H9 (cell line): Measurements from ENCODE around the gene ALPG. TPM values are rescaled to one million over a fixed set of nuclear protein-coding genes. Genes with fewer than 3 reads are reported as not detected.
"Not testable (repeated sequence)": the region's sequence is repeated elsewhere in the genome, so short reads cannot be mapped to it uniquely, and the experiment has no call there.

Experiments used
- DNase-seq: peaks from one replicate; pipeline ENCODE4 v3.0.0-alpha.2; 2017
- H2AFZ ChIP-seq: one replicate; pipeline ENCODE4 v1.6.1; 2013; ENCODE audit warnings: mild to moderate bottlenecking, low read length, control low read depth, moderate library complexity
- H2AK5ac ChIP-seq: 2 replicates; pipeline ENCODE4 v1.6.1; 2013; ENCODE audit warnings: low read length, control low read depth, mixed read lengths; ENCODE audit not compliant: insufficient read length
- H2BK120ac ChIP-seq: one replicate; pipeline ENCODE4 v1.6.1; 2013; ENCODE audit warnings: low read depth, mild to moderate bottlenecking, low read length, control low read depth, inconsistent platforms; ENCODE audit not compliant: poor library complexity, severe bottlenecking
- H2BK12ac ChIP-seq: 2 replicates; pipeline ENCODE4 v1.6.1; 2013; ENCODE audit warnings: low read length, control low read depth, mixed read lengths, low read depth; ENCODE audit not compliant: insufficient read length
- H2BK15ac ChIP-seq: 2 replicates; pipeline ENCODE4 v1.6.1; 2013; ENCODE audit warnings: low read depth, low read length, control low read depth
- H2BK20ac ChIP-seq: one replicate; pipeline ENCODE4 v1.6.1; 2013; ENCODE audit warnings: low read depth, mild to moderate bottlenecking, low read length, control low read depth, inconsistent platforms; ENCODE audit not compliant: poor library complexity, severe bottlenecking
- H2BK5ac ChIP-seq: 2 replicates; pipeline ENCODE4 v1.6.1; 2013; ENCODE audit warnings: low read length, control low read depth, mixed read lengths; ENCODE audit not compliant: insufficient read length
- H3K14ac ChIP-seq: 2 replicates; pipeline ENCODE4 v1.6.1; 2013; ENCODE audit warnings: low read length, control low read depth; ENCODE audit not compliant: insufficient read depth
- H3K18ac ChIP-seq: 2 replicates; pipeline ENCODE4 v1.6.1; 2013; ENCODE audit warnings: low read depth, mild to moderate bottlenecking, mixed read lengths, low read length, control low read depth; ENCODE audit not compliant: insufficient read length
- H3K23ac ChIP-seq: 2 replicates; pipeline ENCODE4 v1.6.1; 2013; ENCODE audit warnings: low read length, control low read depth, mixed read lengths, low read depth; ENCODE audit not compliant: insufficient read length
- H3K23me2 ChIP-seq: 2 replicates; pipeline ENCODE4 v1.6.1; 2013; ENCODE audit warnings: low read depth, mild to moderate bottlenecking, mixed read lengths, low read length, control low read depth; ENCODE audit not compliant: insufficient read length, poor library complexity, severe bottlenecking
- H3K27ac ChIP-seq: 2 replicates; pipeline ENCODE4 v1.5.1; 2013; ENCODE audit warnings: low read length, control low read depth, mixed read lengths, low read depth; ENCODE audit not compliant: insufficient read length
- H3K27me3 ChIP-seq: 2 replicates; pipeline ENCODE4 v1.6.1; 2013; ENCODE audit warnings: low read length, control low read depth, inconsistent platforms; ENCODE audit not compliant: insufficient read depth
- H3K4ac ChIP-seq: 2 replicates; pipeline ENCODE4 v1.6.1; 2013; ENCODE audit warnings: low read depth, mild to moderate bottlenecking, control low read depth, inconsistent platforms, low read length, moderate library complexity
- H3K4me1 ChIP-seq: 2 replicates; pipeline ENCODE4 v1.6.1; 2013; ENCODE audit warnings: low read length, control low read depth, inconsistent platforms; ENCODE audit not compliant: insufficient read depth
- H3K4me2 ChIP-seq: 2 replicates; pipeline ENCODE4 v1.6.1; 2013; ENCODE audit warnings: low read length, control low read depth, mixed read lengths; ENCODE audit not compliant: insufficient read length, insufficient read depth
- H3K56ac ChIP-seq: 2 replicates; pipeline ENCODE4 v1.6.1; 2013; ENCODE audit warnings: low read depth, mild to moderate bottlenecking, mixed read lengths, low read length, control low read depth; ENCODE audit not compliant: insufficient read length
- H3K79me1 ChIP-seq: 2 replicates; pipeline ENCODE4 v1.6.1; 2013; ENCODE audit warnings: low read depth, mild to moderate bottlenecking, moderate library complexity, low read length, control low read depth, inconsistent platforms; ENCODE audit not compliant: insufficient read depth, poor library complexity, severe bottlenecking
- H3K79me2 ChIP-seq: 2 replicates; pipeline ENCODE4 v1.6.1; 2013; ENCODE audit warnings: low read length, control low read depth, inconsistent platforms; ENCODE audit not compliant: insufficient read depth
- H3K9ac ChIP-seq: 2 replicates; pipeline ENCODE4 v1.6.1; 2013; ENCODE audit warnings: low read length, control low read depth, mixed read lengths; ENCODE audit not compliant: insufficient read length; ENCODE audit errors: extremely low read depth
- H3K9me3 ChIP-seq: one replicate; pipeline ENCODE4 v1.6.1; 2013; ENCODE audit warnings: low read depth, low read length, inconsistent platforms; ENCODE audit not compliant: control insufficient read depth
- H3T11ph ChIP-seq: one replicate; pipeline ENCODE4 v1.6.1; 2013; ENCODE audit warnings: mild to moderate bottlenecking, low read length, control low read depth, inconsistent platforms
- H4K20me1 ChIP-seq: one replicate; pipeline ENCODE4 v1.6.1; 2013; ENCODE audit not compliant: control insufficient read depth, insufficient read length, insufficient read depth
- H4K5ac ChIP-seq: 2 replicates; pipeline ENCODE4 v1.6.1; 2013; ENCODE audit warnings: low read depth, mild to moderate bottlenecking, mixed read lengths, low read length, control low read depth; ENCODE audit not compliant: insufficient read length
- H4K8ac ChIP-seq: replicated peaks from 2 replicates; pipeline ENCODE4 v1.6.1; 2013; ENCODE audit warnings: low read length, control low read depth, mixed read lengths, low read depth; ENCODE audit not compliant: insufficient read length
- H4K91ac ChIP-seq: 2 replicates; pipeline ENCODE4 v1.6.1; 2013; ENCODE audit warnings: low read depth, mild to moderate bottlenecking, moderate library complexity, mixed read lengths, low read length, control low read depth; ENCODE audit not compliant: insufficient read length
- H3K27ac Mint-ChIP-seq, 3 experiments: 2 replicates in 2 of 3; 3 replicates in 1 of 3; pipeline ENCODE4 v1.8.0; 2020 to 2021; ENCODE audit warnings: mixed read lengths in 3 of 3, mild to moderate bottlenecking in 1 of 3, moderate library complexity in 1 of 3
- H3K27me3 Mint-ChIP-seq: 2 replicates; pipeline ENCODE4 v1.8.0; 2021; ENCODE audit warnings: low read depth, mild to moderate bottlenecking, moderate library complexity, mixed read lengths
- H3K36me3 Mint-ChIP-seq, 3 experiments: 2 replicates in 2 of 3; 3 replicates in 1 of 3; pipeline ENCODE4 v1.8.0; 2020 to 2021; ENCODE audit warnings: low read depth in 3 of 3, mixed read lengths in 3 of 3; ENCODE audit not compliant: insufficient read depth in 1 of 3
- H3K4me1 Mint-ChIP-seq, 2 experiments: 2 replicates each; pipeline ENCODE4 v1.8.0; 2020; ENCODE audit warnings: mixed read lengths in 2 of 2
- H3K4me3 Mint-ChIP-seq, 2 experiments: 2 replicates in 1 of 2; 3 replicates in 1 of 2; pipeline ENCODE4 v1.8.0; 2020 to 2021; ENCODE audit warnings: mild to moderate bottlenecking in 2 of 2, mixed read lengths in 2 of 2, moderate library complexity in 1 of 2
- H3K9me3 Mint-ChIP-seq, 2 experiments: 2 replicates in 1 of 2; 3 replicates in 1 of 2; pipeline ENCODE4 v1.8.0; 2020; ENCODE audit warnings: mild to moderate bottlenecking in 2 of 2, mixed read lengths in 2 of 2, moderate library complexity in 1 of 2
- CTCF ChIP-seq: fragments of 200-600 bp; sonication (generic); conservative IDR thresholded peaks from 3 replicates; pipeline ENCODE4 v1.8.0; 2021; ENCODE audit warnings: antibody characterized with exemption, mild to moderate bottlenecking
- WGBS: extraction: QIAGEN DNeasy Blood & Tissue Kit; methylation state at CpG from one replicate; pipeline ENCODE4 v1.1.7; 2013; ENCODE audit warnings: missing lambda C conversion rate, low lambda C conversion rate, mixed read lengths; ENCODE audit not compliant: insufficient read length; ENCODE audit errors: extremely low coverage; 5-methylcytosine and 5-hydroxymethylcytosine counted together
- total RNA-seq: library from RNA; stranded (reverse); gene quantifications from 2 replicates; pipeline ENCODE4 v1.2.1, GENCODE V29; 2021

Gene ALPG
- total RNA-seq, 1 experiment from 2014 or later, result 1.3 TPM

GRCh38 chr2:232381204-232382031 is 25.2 kb upstream of the ALPG start:
- not testable (repeated sequence) for H3K4me2 ChIP-seq, H3K9me3 Mint-ChIP-seq
- peaks cover 15% of the 10 kb centered on the region; the same call in 1 of the 2 replicates for H3K27me3 ChIP-seq

More at GRCh38 chr2:232381204-232382031, 25.2 kb upstream of the ALPG start:
- H3K18ac ChIP-seq, H3K9me3 ChIP-seq, H2AFZ ChIP-seq, H4K20me1 ChIP-seq, H4K5ac ChIP-seq, H2AK5ac ChIP-seq, H3K9ac ChIP-seq, H3K79me1 ChIP-seq, H3K27ac Mint-ChIP-seq, H2BK120ac ChIP-seq, H3K79me2 ChIP-seq, H2BK12ac ChIP-seq, H3K4me1 ChIP-seq, H2BK20ac ChIP-seq, H3K56ac ChIP-seq, H2BK15ac ChIP-seq, H3K4me3 Mint-ChIP-seq, H4K8ac ChIP-seq, H3K4ac ChIP-seq, H3T11ph ChIP-seq, H3K23me2 ChIP-seq, H4K91ac ChIP-seq, H3K23ac ChIP-seq, H3K14ac ChIP-seq, H2BK5ac ChIP-seq, H3K27ac ChIP-seq: not testable (repeated sequence)
- DNase-seq, result peak; percentile 53
- peak; percentile 32; the same call in 1 of the 3 replicates for TF ChIP-seq CTCF
- Mint-ChIP-seq H3K27me3 (peaks cover 47% of the 10 kb centered on the region), H3K36me3 (peaks cover 0 to 13% (median 0%) of the 10 kb centered on the region in 3 experiments; a peak in 4 of 7 replicates), H3K4me1 (peaks cover 20 to 28% of the 10 kb centered on the region in 2 experiments)
- WGBS, result no CpG with 5 or more reads among the region's 59 CpGs
